ENCODE data around the gene TNFRSF11A.

- TF ChIP-seq CTCF (IDR thresholded peaks at IDR 0.05) = no peak
- TF ChIP-seq POLR2AphosphoS5 (IDR thresholded peaks at IDR 0.05; ENCODE audit: insufficient read depth in 1 of 2, low read depth in 1 of 2) = no peak
Measured at GRCh38 chr18:62341473-62341872, 16.4 kb downstream of the TNFRSF11A start.
